IPS-18a (cell line): ENCODE data around the gene HTN3.
"Not testable (repeated sequence)": the region's sequence is repeated elsewhere in the genome, so short reads cannot be mapped to it uniquely, and the experiment has no call there.

Experiments
- H3K27ac ChIP-seq: one replicate; pipeline ENCODE4 v1.5.1; 2013; ENCODE audit warnings: low read length
- H3K27me3 ChIP-seq: one replicate; pipeline ENCODE4 v1.6.1; 2013; ENCODE audit warnings: mild to moderate bottlenecking, low read length; ENCODE audit not compliant: control insufficient read depth, insufficient read depth
- H3K36me3 ChIP-seq: one replicate; pipeline ENCODE4 v1.6.1; 2013; ENCODE audit warnings: low read depth, low read length; ENCODE audit not compliant: control insufficient read depth
- H3K4me1 ChIP-seq: one replicate; pipeline ENCODE4 v1.6.1; 2013; ENCODE audit warnings: low read depth, low read length; ENCODE audit not compliant: control insufficient read depth
- H3K4me3 ChIP-seq: one replicate; pipeline ENCODE4 v1.5.1; 2013; ENCODE audit warnings: low read length
- H3K9ac ChIP-seq: one replicate; pipeline ENCODE4 v1.6.1; 2013; ENCODE audit warnings: mild to moderate bottlenecking, low read length, moderate library complexity
- H3K9me3 ChIP-seq: one replicate; pipeline ENCODE4 v1.6.1; 2013; ENCODE audit warnings: low read depth, low read length; ENCODE audit not compliant: control insufficient read depth

The HTN3 gene

GRCh38 chr4:70027011-70027410 lies 1.2 kb upstream of the HTN3 start:
- Histone ChIP-seq H3K27me3 (no peaks in the 10 kb centered on the region), H3K4me1 (no peaks in the 10 kb centered on the region), H3K4me3 (no peak overlapping the region), H3K9me3 (no peaks in the 10 kb centered on the region), H3K9ac (no peak overlapping the region), H3K36me3 (no peaks in the 10 kb centered on the region), H3K27ac (no peak overlapping the region)

- H3K36me3 ChIP-seq, H3K9ac ChIP-seq, H3K9me3 ChIP-seq, H3K27me3 ChIP-seq, H3K4me1 ChIP-seq, H3K4me3 ChIP-seq, H3K27ac ChIP-seq: not testable (repeated sequence)
These were observed 9.3 kb downstream of the HTN3 start for GRCh38 chr4:70037559-70037958.

DNA sequence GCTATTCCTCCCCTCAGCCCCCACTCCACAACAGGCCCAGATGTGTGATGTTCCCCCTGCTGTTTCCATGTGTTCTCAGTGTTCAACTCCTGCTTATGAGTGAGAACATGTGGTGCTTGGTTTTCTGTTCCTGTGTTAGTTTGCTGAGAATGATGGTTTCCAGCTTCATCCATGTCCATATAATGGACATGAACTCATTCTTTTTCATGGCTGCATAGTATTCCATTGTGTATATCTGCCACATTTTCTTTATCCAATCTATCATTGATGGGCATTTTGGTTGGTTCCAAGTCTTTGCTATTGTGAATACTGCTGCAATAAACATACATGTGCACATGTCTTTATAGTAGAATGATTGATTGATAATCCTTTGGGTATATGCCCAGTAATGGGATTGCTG lies 11.7 kb downstream of the HTN3 start:
- H3K27me3 ChIP-seq, H3K9me3 ChIP-seq, H3K4me1 ChIP-seq, H3K4me3 ChIP-seq, H3K36me3 ChIP-seq, H3K9ac ChIP-seq, H3K27ac ChIP-seq: not testable (repeated sequence)

DNA sequence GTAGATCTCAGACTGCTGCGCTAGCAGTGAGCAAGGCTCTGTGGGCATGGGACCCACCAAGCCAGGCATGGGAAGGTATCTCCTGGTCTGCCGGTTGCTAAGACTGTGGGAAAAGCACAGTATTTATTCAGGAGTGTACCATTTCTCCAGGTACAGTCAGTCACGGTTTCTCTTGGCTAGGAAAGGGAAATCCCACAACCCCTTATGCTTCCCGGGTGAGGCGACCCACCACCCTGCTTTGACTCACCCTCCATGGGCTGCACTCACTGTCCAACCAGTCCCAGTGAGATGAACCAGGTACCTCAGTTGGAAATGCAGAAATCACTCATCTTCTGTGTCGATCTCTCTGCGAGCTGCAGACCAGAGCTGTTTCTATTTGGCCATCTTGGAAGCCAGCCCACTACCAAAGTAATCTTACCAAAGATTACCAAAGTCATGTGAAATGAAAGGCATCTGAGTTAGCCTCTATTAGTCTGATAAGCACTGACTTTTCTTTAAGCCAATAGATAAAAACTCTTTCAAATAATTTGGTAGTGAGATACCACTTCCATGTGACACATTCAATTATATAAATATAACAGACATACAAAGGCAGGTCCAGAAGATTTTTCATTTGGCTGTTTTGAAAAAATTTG lies 13.5 kb downstream of the HTN3 start:
- Histone ChIP-seq H3K27ac (no peak overlapping the region), H3K27me3 (no peaks in the 10 kb centered on the region), H3K4me3 (no peak overlapping the region), H3K4me1 (no peaks in the 10 kb centered on the region), H3K36me3 (no peaks in the 10 kb centered on the region), H3K9me3 (no peaks in the 10 kb centered on the region), H3K9ac (no peak overlapping the region)

DNA sequence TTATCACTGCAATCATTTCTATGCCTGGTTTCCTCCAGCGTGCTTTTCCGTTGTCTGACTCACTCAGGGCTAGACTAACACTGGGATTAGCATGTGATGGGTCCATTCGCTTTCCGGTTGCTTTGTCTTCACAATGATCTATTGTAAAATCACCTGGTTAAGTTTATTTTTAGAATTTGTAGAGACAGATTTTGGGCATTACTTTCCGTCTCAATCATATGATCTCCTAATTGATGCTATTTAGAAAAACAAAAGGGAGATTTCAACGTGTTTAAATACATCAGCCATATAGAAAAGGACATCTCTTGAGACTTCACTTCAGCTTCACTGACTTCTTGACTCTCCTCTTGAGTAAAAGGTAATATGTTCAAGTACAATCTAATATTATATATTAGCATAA lies 21.9 kb downstream of the HTN3 start, which contains the start of gene HTN1:
Gene HTN1 (plus strand): TSS at position 301 of the 400 bp plus-strand sequence. CDS start 2,639 bp downstream, outside the sequence.
- not testable (repeated sequence) for H3K27ac ChIP-seq, H3K4me1 ChIP-seq, H3K36me3 ChIP-seq, H3K27me3 ChIP-seq, H3K9ac ChIP-seq, H3K4me3 ChIP-seq, H3K9me3 ChIP-seq

DNA sequence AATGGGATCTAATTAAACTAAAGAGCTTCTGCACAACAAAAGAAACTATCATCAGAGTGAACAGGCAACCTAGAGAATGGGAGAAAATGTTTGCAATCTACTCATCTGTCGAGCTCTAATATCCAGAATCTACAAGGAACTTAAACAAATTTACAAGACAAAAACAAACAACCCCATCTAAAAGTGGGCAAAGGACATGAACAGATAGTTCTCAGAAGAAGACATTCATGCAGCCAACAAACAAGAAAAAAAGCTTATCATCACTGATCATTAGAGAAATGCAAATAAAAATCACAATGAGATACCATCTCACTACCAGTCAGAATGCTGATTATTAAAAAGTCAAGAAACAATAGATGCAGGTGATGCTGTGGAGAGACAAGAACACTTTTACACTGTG lies 28.3 kb downstream of the HTN3 start:
- H3K9ac ChIP-seq, H3K27me3 ChIP-seq, H3K36me3 ChIP-seq, H3K4me1 ChIP-seq, H3K4me3 ChIP-seq, H3K9me3 ChIP-seq, H3K27ac ChIP-seq: not testable (repeated sequence)

GRCh38 chr4:70057651-70058050 lies 29.4 kb downstream of the HTN3 start:
- no peak overlapping the region for H3K27ac ChIP-seq
- H3K9me3 ChIP-seq: peaks cover 6% of the 10 kb centered on the region
- no peak overlapping the region for H3K4me3 ChIP-seq
- H3K9ac ChIP-seq: no peak overlapping the region
- no peaks in the 10 kb centered on the region for H3K36me3 ChIP-seq
- H3K27me3 ChIP-seq: no peaks in the 10 kb centered on the region
- H3K4me1 ChIP-seq: no peaks in the 10 kb centered on the region

DNA sequence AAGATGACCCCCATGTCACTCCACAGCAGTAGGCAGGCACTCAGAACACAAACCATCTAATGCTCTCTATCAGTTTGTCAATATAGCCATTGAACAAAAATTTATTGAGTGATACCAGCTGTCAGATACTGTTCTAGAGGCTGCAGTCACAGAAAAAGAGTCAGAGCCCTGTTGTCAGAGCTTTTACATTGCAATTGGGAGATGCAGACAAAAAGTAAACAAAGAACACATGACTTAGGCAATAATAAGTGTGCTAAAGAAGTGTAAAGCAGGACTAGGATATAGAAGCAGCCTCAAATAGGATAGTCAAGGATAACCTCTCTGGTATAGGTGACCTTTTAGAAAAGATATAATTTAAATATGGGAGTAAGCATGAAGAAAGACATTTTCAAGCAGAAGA lies 30.9 kb downstream of the HTN3 start:
- Histone ChIP-seq H3K9ac (no peak overlapping the region), H3K27ac (no peak overlapping the region), H3K4me3 (no peak overlapping the region), H3K36me3 (no peaks in the 10 kb centered on the region), H3K27me3 (no peaks in the 10 kb centered on the region), H3K9me3 (peaks cover 6% of the 10 kb centered on the region), H3K4me1 (no peaks in the 10 kb centered on the region)

DNA sequence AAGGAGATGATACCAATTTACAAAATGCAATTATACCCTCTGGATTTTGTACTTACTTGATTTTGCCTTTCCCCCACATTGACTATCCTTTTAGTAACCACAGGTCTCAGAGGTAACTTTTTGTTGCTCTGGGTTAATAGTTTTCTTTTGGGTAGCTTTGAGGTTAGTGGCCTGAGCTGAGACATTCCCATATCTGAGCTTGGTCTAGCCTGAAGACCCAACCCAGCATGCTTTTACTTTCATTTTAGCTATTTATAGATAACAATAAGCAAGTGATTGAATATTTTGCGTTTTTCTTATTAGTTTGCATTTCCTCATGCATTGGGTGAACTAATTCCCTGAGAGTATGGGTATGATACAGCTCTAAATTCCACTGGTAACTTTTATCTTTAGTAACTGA lies 33.7 kb downstream of the HTN3 start:
- Histone ChIP-seq H3K4me3 (no peak overlapping the region), H3K9me3 (no peaks in the 10 kb centered on the region), H3K4me1 (no peaks in the 10 kb centered on the region), H3K36me3 (no peaks in the 10 kb centered on the region), H3K27ac (no peak overlapping the region), H3K27me3 (no peaks in the 10 kb centered on the region), H3K9ac (no peak overlapping the region)

DNA sequence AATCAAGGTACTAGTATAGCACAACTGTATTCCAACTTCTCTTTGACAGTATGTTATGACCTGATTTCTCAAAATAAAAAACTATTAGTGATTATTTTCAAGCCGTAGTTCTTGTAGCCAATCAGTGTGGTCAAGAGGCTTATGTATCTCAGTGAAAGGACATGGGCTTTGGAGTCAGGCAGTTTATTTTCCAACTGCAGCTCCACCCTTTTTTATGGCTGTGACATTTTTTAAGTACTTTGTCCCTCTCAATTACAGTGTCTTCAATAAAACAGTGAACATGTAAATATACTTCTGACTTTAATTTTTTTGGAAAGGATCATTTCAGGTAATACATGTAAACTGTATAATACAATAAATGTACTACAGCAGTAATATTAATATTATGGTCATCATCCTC lies 51.9 kb downstream of the HTN3 start:
- no peaks in the 10 kb centered on the region for H3K9me3 ChIP-seq
- H3K27me3 ChIP-seq: no peaks in the 10 kb centered on the region
- H3K9ac ChIP-seq: no peak overlapping the region
- H3K36me3 ChIP-seq: no peaks in the 10 kb centered on the region
- H3K27ac ChIP-seq: no peak overlapping the region
- H3K4me3 ChIP-seq: no peak overlapping the region
- H3K4me1 ChIP-seq: no peaks in the 10 kb centered on the region
